Peyer's patch (tissue), 4 donors: Measurements from ENCODE around the gene PARD3B. TPM values are rescaled to one million over a fixed set of nuclear protein-coding genes. Genes with fewer than 3 reads are reported as not detected.

Experiments
- DNase-seq, 3 donors: peaks; one replicate each; pipeline ENCODE4 v3.0.0-alpha.2; 2017 to 2019
- H3K27ac ChIP-seq, 4 donors: fragments of 200-600 bp; sonication (generic); one replicate each; pipeline ENCODE4 v1.5.1; 2016 to 2019
- H3K27me3 ChIP-seq, 2 donors: fragments of 200-600 bp; sonication (generic); one replicate each; pipeline ENCODE4 v1.5.1; 2019
- H3K36me3 ChIP-seq, 3 donors: fragments of 200-600 bp; sonication (generic); one replicate each; pipeline ENCODE4 v1.5.1; 2016 to 2019
- H3K4me1 ChIP-seq, 4 donors: fragments of 200-600 bp; sonication (generic); one replicate each; pipeline ENCODE4 v1.5.1; 2016 to 2019
- H3K4me3 ChIP-seq, 4 donors: fragments of 200-600 bp; sonication (generic); 1 replicate in 3 of 4; 2 replicates in 1 of 4; pipeline ENCODE4 v1.5.1; 2016 to 2019; ENCODE audit warnings: mild to moderate bottlenecking in 1 of 4
- H3K9me3 ChIP-seq, 4 donors: fragments of 200-600 bp; sonication (generic); one replicate each; pipeline ENCODE4 v1.5.1; 2016 to 2019; ENCODE audit warnings: mild to moderate bottlenecking in 1 of 4
- CTCF ChIP-seq, 6 experiments: fragments of 450-650 bp in 4 of 6; fragments of 200-600 bp in 2 of 6; sonication (generic) in 1 of 6; IDR thresholded peaks; one replicate each; pipeline ENCODE4 v1.5.1; 2017 to 2019; ENCODE audit warnings: antibody characterized with exemption in 6 of 6, mild to moderate bottlenecking in 3 of 6, moderate library complexity in 1 of 6
- POLR2A ChIP-seq, 2 donors: fragments of 450-650 bp; IDR thresholded peaks; one replicate each; pipeline ENCODE4 v1.5.1; 2017; ENCODE audit warnings: antibody characterized with exemption in 2 of 2, mild to moderate bottlenecking in 2 of 2, moderate library complexity in 2 of 2
- total RNA-seq, 4 donors: library from RNA; depleted of rRNA; stranded (reverse); fragments of >200 nt; gene quantifications; one replicate each; pipeline ENCODE4 v1.1.0, GENCODE V29; 2016

The PARD3B gene
- total RNA-seq, 4 donors from 2014 or later, result 19.6 to 52.0 (median 40.6) TPM

GRCh38 chr2:204726831-204727230 lies 181.6 kb downstream of the PARD3B start:
- TF ChIP-seq POLR2A (IDR thresholded peaks at IDR 0.05) (no peak), CTCF (IDR thresholded peaks at IDR 0.05) (no peak)
- DNase-seq, result no peak
- Histone ChIP-seq H3K36me3 (no peaks in the 10 kb centered on the region), H3K4me1 (no peaks in the 10 kb centered on the region), H3K27ac (no peak overlapping the region), H3K9me3 (no peaks in the 10 kb centered on the region), H3K27me3 (no peaks in the 10 kb centered on the region), H3K4me3 (no peak overlapping the region)

- no peaks in the 10 kb centered on the region for H3K27me3 ChIP-seq
- no peak overlapping the region for H3K4me3 ChIP-seq
- DNase-seq, result no peak
- H3K27ac ChIP-seq, result no peak overlapping the region
- TF ChIP-seq CTCF (IDR thresholded peaks at IDR 0.05) (no peak), POLR2A (IDR thresholded peaks at IDR 0.05) (no peak)
- no peaks in the 10 kb centered on the region for H3K4me1 ChIP-seq
- H3K36me3 ChIP-seq, result no peaks in the 10 kb centered on the region
- no peaks in the 10 kb centered on the region for H3K9me3 ChIP-seq
These were observed 182.1 kb downstream of the PARD3B start for GRCh38 chr2:204727368-204727767.

- Histone ChIP-seq H3K27me3 (no peaks in the 10 kb centered on the region), H3K9me3 (no peaks in the 10 kb centered on the region), H3K4me1 (no peaks in the 10 kb centered on the region), H3K4me3 (no peak overlapping the region), H3K27ac (no peak overlapping the region), H3K36me3 (no peaks in the 10 kb centered on the region)
- TF ChIP-seq POLR2A (IDR thresholded peaks at IDR 0.05), result no peak
- no peak for TF ChIP-seq CTCF (IDR thresholded peaks at IDR 0.05)
- no peak for DNase-seq
These were observed 185.3 kb downstream of the PARD3B start for GRCh38 chr2:204730603-204731002.

- Histone ChIP-seq H3K4me3 (no peak overlapping the region), H3K4me1 (no peaks in the 10 kb centered on the region), H3K36me3 (no peaks in the 10 kb centered on the region), H3K27me3 (no peaks in the 10 kb centered on the region), H3K27ac (no peak overlapping the region), H3K9me3 (no peaks in the 10 kb centered on the region)
- TF ChIP-seq POLR2A (IDR thresholded peaks at IDR 0.05) (no peak), CTCF (IDR thresholded peaks at IDR 0.05) (no peak)
- no peak for DNase-seq
These were observed 186.7 kb downstream of the PARD3B start for GRCh38 chr2:204732019-204732418.

- H3K27ac ChIP-seq, result no peak overlapping the region
- TF ChIP-seq CTCF (IDR thresholded peaks at IDR 0.05) (no peak), POLR2A (IDR thresholded peaks at IDR 0.05) (no peak)
- H3K36me3 ChIP-seq, result no peaks in the 10 kb centered on the region
- DNase-seq, result no peak
- H3K4me3 ChIP-seq, result no peak overlapping the region
- no peaks in the 10 kb centered on the region for H3K4me1 ChIP-seq
- H3K9me3 ChIP-seq, result no peaks in the 10 kb centered on the region
- no peaks in the 10 kb centered on the region for H3K27me3 ChIP-seq
These were observed 192.0 kb downstream of the PARD3B start for GRCh38 chr2:204737296-204737695.

GRCh38 chr2:204738721-204739120 lies 193.4 kb downstream of the PARD3B start:
- H3K4me3 ChIP-seq, result no peak overlapping the region
- H3K9me3 ChIP-seq, result no peaks in the 10 kb centered on the region
- no peaks in the 10 kb centered on the region for H3K27me3 ChIP-seq
- H3K36me3 ChIP-seq, result no peaks in the 10 kb centered on the region
- H3K4me1 ChIP-seq, result peaks cover 0 to 5% (median 0%) of the 10 kb centered on the region in 4 donors
- TF ChIP-seq POLR2A (IDR thresholded peaks at IDR 0.05), result no peak
- TF ChIP-seq CTCF (IDR thresholded peaks at IDR 0.05), result no peak
- no peak for DNase-seq
- H3K27ac ChIP-seq, result no peak overlapping the region
